COR-L47 (cell line): ENCODE results near the gene CD99L2.
A peak's percentile ranks its signal among the peaks of the same experiment; 100 is the strongest.
"Not testable (repeated sequence)": the region's sequence is repeated elsewhere in the genome, so short reads cannot be mapped to it uniquely, and the experiment has no call there.

ENCODE experiments used
- DNase-seq: peaks from one replicate; lab custom pipeline; 2025; lab: John Stamatoyannopoulos, UW

CD99L2 gene

GRCh38 chrX:150849996-150850720, 48.3 kb downstream of the CD99L2 start:
- DNase-seq: no peak

GRCh38 chrX:150849486-150849885, 49.0 kb downstream of the CD99L2 start:
- no peak for DNase-seq

- DNase-seq: peak; percentile 41
Observed at GRCh38 chrX:150848914-150849365, 49.5 kb downstream of the CD99L2 start.

GRCh38 chrX:150847088-150847487, 51.4 kb downstream of the CD99L2 start:
- no peak for DNase-seq

GRCh38 chrX:150846130-150846529, 52.3 kb downstream of the CD99L2 start:
- DNase-seq: no peak

GRCh38 chrX:150845091-150845490, 53.4 kb downstream of the CD99L2 start:
- DNase-seq: no peak

GRCh38 chrX:150844016-150844415, 54.5 kb downstream of the CD99L2 start:
- no peak for DNase-seq

GRCh38 chrX:150842198-150842685, 56.2 kb downstream of the CD99L2 start:
- peak; percentile 1 for DNase-seq

- DNase-seq: no peak
Observed at GRCh38 chrX:150841456-150842197, 56.8 kb downstream of the CD99L2 start.

GRCh38 chrX:150837845-150838244, 60.6 kb downstream of the CD99L2 start:
- no peak for DNase-seq

- no peak for DNase-seq
Observed at GRCh38 chrX:150834695-150835094, 63.8 kb downstream of the CD99L2 start.

GRCh38 chrX:150833454-150834056, 64.9 kb downstream of the CD99L2 start:
- DNase-seq: no peak

GRCh38 chrX:150831863-150832262, 66.6 kb downstream of the CD99L2 start:
- no peak for DNase-seq

- DNase-seq: no peak
Observed at GRCh38 chrX:150828785-150829184, 69.7 kb downstream of the CD99L2 start.

- not testable (repeated sequence) for DNase-seq
Observed at GRCh38 chrX:150824352-150824751, 74.1 kb downstream of the CD99L2 start.

GRCh38 chrX:150823826-150824225, 74.6 kb downstream of the CD99L2 start:
- DNase-seq: not testable (repeated sequence)

- DNase-seq: no peak
Observed at GRCh38 chrX:150821971-150822370, 76.5 kb downstream of the CD99L2 start.

GRCh38 chrX:150813922-150814321, 84.5 kb downstream of the CD99L2 start:
- DNase-seq: no peak

GRCh38 chrX:150806827-150807226, 91.6 kb downstream of the CD99L2 start:
- no peak for DNase-seq

GRCh38 chrX:150805736-150806135, 92.7 kb downstream of the CD99L2 start:
- no peak for DNase-seq

- DNase-seq: no peak
Observed at GRCh38 chrX:150792949-150793527, 105.4 kb downstream of the CD99L2 start.

- DNase-seq: no peak
Observed at GRCh38 chrX:150790021-150790420, 108.4 kb downstream of the CD99L2 start.
